Measurements from ENCODE around the gene EXOC3L1. TPM values are rescaled to one million over a fixed set of nuclear protein-coding genes. Genes with fewer than 3 reads are reported as not detected.

EXOC3L1 gene
- total and polyA plus RNA-seq, 2 of the 13 experiments (the other 11 are each of a cell fraction or from before 2014, with no cell fraction given), result 0.12 TPM; not detected in 1

GRCh38 chr16:67155295-67156142 is 34.4 kb downstream of the EXOC3L1 start (continued):
- no peak for TF ChIP-seq ZNF33A (CRISPR knock-in tag; IDR thresholded peaks at IDR 0.05; ENCODE audit: borderline replicate concordance)
- TF ChIP-seq ZBTB4 (CRISPR knock-in tag; IDR thresholded peaks at IDR 0.05; ENCODE audit: borderline replicate concordance), result no peak
- peak; percentile 48; the same call in 1 of the 2 replicates for TF ChIP-seq BRD4 (CRISPR knock-in tag; IDR thresholded peaks at IDR 0.05)
- TF ChIP-seq ZFP41 (CRISPR knock-in tag; IDR thresholded peaks at IDR 0.05; ENCODE audit: borderline replicate concordance), result no peak
- no peak for TF ChIP-seq ZNF20 (CRISPR knock-in tag; IDR thresholded peaks at IDR 0.05)

- intact Hi-C loops (cut with micrococcal nuclease; ENCODE audit: unreplicated experiment), result loop anchor here (1.0 to 10.0 kb wide), 5 partner anchors 44 to 260 kb away; no protein-coding TSS in a partner anchor
- Histone ChIP-seq H3K4me3 (replicated peaks in 1 of 3; ENCODE audit: insufficient read depth in 1 of 3, low read depth in 2 of 3, low read length in 3 of 3) (peak overlapping the region in 2 of 3 experiments; percentile 27 to 64; a peak in 2 of 6 replicates), H2AFZ (ENCODE audit: low read length) (no peak overlapping the region), H3K36me3 (replicated peaks in 1 of 2; ENCODE audit: control insufficient read depth in 1 of 2, insufficient read depth in 2 of 2, low read length in 2 of 2) (no peaks in the 10 kb centered on the region), H3K79me2 (ENCODE audit: insufficient read depth, low read length) (no peaks in the 10 kb centered on the region), H3K27me3 (ENCODE audit: control insufficient read depth in 1 of 2, insufficient read depth in 2 of 2, low read length in 2 of 2) (peaks cover 4% of the 10 kb centered on the region in 2 experiments; a peak in 2 of 5 replicates), H3K4me2 (ENCODE audit: low read depth, low read length) (peak overlapping the region; percentile 59), H3K4me1 (ENCODE audit: insufficient read depth, low read length) (peaks cover 48% of the 10 kb centered on the region), H4K20me1 (ENCODE audit: insufficient read depth, low read length) (no peaks in the 10 kb centered on the region), H3K9me3 (ENCODE audit: low read length) (no peaks in the 10 kb centered on the region), H3K9ac (ENCODE audit: insufficient read depth, low read depth, low read length) (no peak overlapping the region), H3K27ac (ENCODE audit: extremely low read length, insufficient read depth, low read length) (no peak overlapping the region)
- WGBS (ENCODE audit: low lambda C conversion rate), result 65% methylated on average over 41 of the region's 61 CpGs
- DNase-seq (ENCODE audit: low spot score), result no peak
- ChIA-PET CTCF (ENCODE audit: low intra/inter-chr PET ratio, low total read pairs) (interaction anchor here (0.6 to 2.4 kb wide), 6 partner anchors 31 to 177 kb away, joined by 3 to 28 read pairs (median 9); no protein-coding TSS in a partner anchor), POLR2A (interaction anchor here (0.8 to 1.8 kb wide), 12 partner anchors 16 to 141 kb away, joined by 3 to 21 read pairs (median 4); partner anchors contain the start of genes CBFB, NOL3 and PHAF1)
- no peak for TF ChIP-seq ZNF792 (CRISPR knock-in tag; IDR thresholded peaks at IDR 0.05)
- 0 out of 2 replicates have a peak, but pooled peaks have one; percentile 2 for TF ChIP-seq ZNF501 (CRISPR knock-in tag; IDR thresholded peaks at IDR 0.05)
- 0 out of 2 replicates have a peak, but pooled peaks have one; percentile 51 for TF ChIP-seq ZNF790 (CRISPR knock-in tag; IDR thresholded peaks at IDR 0.05; ENCODE audit: borderline replicate concordance)
- 0 out of 2 replicates have a peak, but pooled peaks have one; percentile 9 for TF ChIP-seq ZC3H13 (CRISPR knock-in tag; IDR thresholded peaks at IDR 0.05)
- peak; percentile 58 for TF ChIP-seq AGO2 (optimal IDR thresholded peaks at IDR 0.05; ENCODE audit: low read depth, low read length)
- TF ChIP-seq ARNTL (CRISPR knock-in tag; IDR thresholded peaks at IDR 0.05), result no peak
- TF ChIP-seq ZSCAN21 (CRISPR knock-in tag; IDR thresholded peaks at IDR 0.05; ENCODE audit: borderline replicate concordance), result 0 out of 2 replicates have a peak, but pooled peaks have one; percentile 16
- TF ChIP-seq DR1 (CRISPR knock-in tag; IDR thresholded peaks at IDR 0.05), result 0 out of 2 replicates have a peak, but pooled peaks have one; percentile 1
- TF ChIP-seq SIN3A (IDR thresholded peaks at IDR 0.05; ENCODE audit: borderline replicate concordance, low read depth, low read length), result no peak
- 0 out of 2 replicates have a peak, but pooled peaks have one; percentile 5 for TF ChIP-seq POGZ (CRISPR knock-in tag; IDR thresholded peaks at IDR 0.05)
- no TSS peak for BruUV-seq (replicated peaks)
- no peak for FAIRE-seq
- no peak for ATAC-seq
- in situ Hi-C loops (cut with HindIII; ENCODE audit: extremely low pct_ligation_motif_present, low pct_unique_long_range_greater_than_20kb), result loop anchor here (5.0 kb wide), 2 partner anchors 137 to 177 kb away; no protein-coding TSS in a partner anchor
Observed at GRCh38 chr16:67154578-67155294, 35.2 kb downstream of the EXOC3L1 start.

All from HepG2 (cell line).